NCI-H1105 treated with DMSO at 0.1 percent for 48 hours (cell line): ENCODE measurements around the gene SNRNP25.

Source experiments
- DNase-seq: peaks from one replicate; lab custom pipeline; 2025; lab: John Stamatoyannopoulos, UW

Gene SNRNP25

GRCh38 chr16:78444-79150, 25.0 kb downstream of the SNRNP25 start:
- DNase-seq = no peak

GRCh38 chr16:79151-80054, 25.8 kb downstream of the SNRNP25 start:
- no peak for DNase-seq

- no peak for DNase-seq
Observed at GRCh38 chr16:83060-83603, 29.5 kb downstream of the SNRNP25 start.

- peak; percentile 54 for DNase-seq
Observed at GRCh38 chr16:83781-84615, 30.4 kb downstream of the SNRNP25 start.

GRCh38 chr16:84718-85406, 31.2 kb downstream of the SNRNP25 start:
- DNase-seq = peak; percentile 42

- DNase-seq = no peak
Observed at GRCh38 chr16:85407-85782, 31.8 kb downstream of the SNRNP25 start.

GRCh38 chr16:85865-86264, 32.2 kb downstream of the SNRNP25 start:
- DNase-seq = no peak

GRCh38 chr16:86483-86952, 32.9 kb downstream of the SNRNP25 start:
- DNase-seq = no peak

GRCh38 chr16:88613-89012, 35.0 kb downstream of the SNRNP25 start:
- DNase-seq = no peak

- no peak for DNase-seq
Observed at GRCh38 chr16:89391-90302, 36.0 kb downstream of the SNRNP25 start.

GRCh38 chr16:91484-91883, 37.9 kb downstream of the SNRNP25 start:
- peak; percentile 64 for DNase-seq

GRCh38 chr16:92431-93339, 39.1 kb downstream of the SNRNP25 start:
- no peak for DNase-seq

GRCh38 chr16:94918-95265, 41.3 kb downstream of the SNRNP25 start:
- no peak for DNase-seq

- peak; percentile 43 for DNase-seq
Observed at GRCh38 chr16:96935-97381, 43.3 kb downstream of the SNRNP25 start.

- no peak for DNase-seq
Observed at GRCh38 chr16:97822-98221, 44.2 kb downstream of the SNRNP25 start.

GRCh38 chr16:100989-101388, 47.4 kb downstream of the SNRNP25 start:
- DNase-seq = no peak

- no peak for DNase-seq
Observed at GRCh38 chr16:101586-101985, 48.0 kb downstream of the SNRNP25 start.

- no peak for DNase-seq
Observed at GRCh38 chr16:102060-102855, 48.6 kb downstream of the SNRNP25 start.
